Activated CD8-positive, alpha-beta T cell treated with anti-CD3 and anti-CD28 coated beads for 36 hours (primary cell): ENCODE data around the gene CDT1. TPM values are rescaled to one million over a fixed set of nuclear protein-coding genes. Genes with fewer than 3 reads are reported as not detected.

Experiments used
- ATAC-seq: fragments of 200-7000 bp; cut with Tn5 transposase; one replicate; pipeline ENCODE4 v1.10.0; 2021; ENCODE audit warnings: mild to moderate bottlenecking, moderate library complexity
- CTCF ChIA-PET: fragments of 350-600 bp; sonication (Branson Sonifier 250); formaldehyde crosslinking; loops from one replicate; lab custom pipeline; 2021; ENCODE audit warnings: antibody characterized with exemption; lab: Charles Lee
- POLR2A ChIA-PET: fragments of 350-600 bp; sonication (Branson Sonifier 250); formaldehyde crosslinking; loops from one replicate; lab custom pipeline; 2021; ENCODE audit warnings: antibody characterized with exemption; lab: Charles Lee
- DNase-seq: peaks from one replicate; pipeline ENCODE4 v3.0.0-alpha.2; 2020
- H3K27ac Mint-ChIP-seq: one replicate; pipeline ENCODE4 v1.8.0; 2021; ENCODE audit warnings: mild to moderate bottlenecking, mixed read lengths
- H3K27me3 Mint-ChIP-seq: one replicate; pipeline ENCODE4 v1.8.0; 2021; ENCODE audit warnings: mixed read lengths
- H3K36me3 Mint-ChIP-seq: one replicate; pipeline ENCODE4 v1.8.0; 2021; ENCODE audit warnings: low read depth, mixed read lengths
- H3K4me1 Mint-ChIP-seq: one replicate; pipeline ENCODE4 v1.8.0; 2021; ENCODE audit warnings: low read depth, mixed read lengths
- H3K4me3 Mint-ChIP-seq: one replicate; pipeline ENCODE4 v1.8.0; 2021; ENCODE audit warnings: mild to moderate bottlenecking, moderate library complexity, mixed read lengths
- H3K9me3 Mint-ChIP-seq: one replicate; pipeline ENCODE4 v1.8.0; 2021; ENCODE audit warnings: mixed read lengths
- intact Hi-C: fragments of 100-400 bp; cut with micrococcal nuclease; formaldehyde crosslinking; loops from one replicate; pipeline ENCODE4 v1.10.0; 2022
- total RNA-seq, 2 experiments: library from RNA; stranded (reverse); gene quantifications; one replicate each; pipeline ENCODE4 v1.2.3, GENCODE V29; 2021
- TF ChIP-seq, protein P1 (sequence below): fragments of 200-600 bp; IDR thresholded peaks from one replicate; pipeline ENCODE4 v1.8.0; 2022; ENCODE audit warnings: antibody characterized with exemption, mild to moderate bottlenecking

CDT1 gene
- total RNA-seq, 2 experiments from 2014 or later, result 180 to 182 TPM

GRCh38 chr16:88758227-88758943 is 45.2 kb upstream of the CDT1 start:
- intact Hi-C loops, result no loop called here
- ChIA-PET CTCF (interaction anchor here (1.6 to 2.1 kb wide), 2 partner anchors 12 to 15 kb away, joined by 5 to 6 read pairs; no protein-coding TSS in a partner anchor), POLR2A (interaction anchor here (1.0 to 1.2 kb wide), 2 partner anchors 51 to 335 kb away, joined by 4 read pairs; partner anchors contain the start of gene ACSF3)
- no peak for ATAC-seq
- peaks cover 2% of the 10 kb centered on the region for H3K36me3 Mint-ChIP-seq
- no peaks in the 10 kb centered on the region for H3K27me3 Mint-ChIP-seq
- no peaks in the 10 kb centered on the region for H3K9me3 Mint-ChIP-seq
- H3K4me1 Mint-ChIP-seq, result peaks cover 17% of the 10 kb centered on the region
- TF ChIP-seq, protein P1, sequence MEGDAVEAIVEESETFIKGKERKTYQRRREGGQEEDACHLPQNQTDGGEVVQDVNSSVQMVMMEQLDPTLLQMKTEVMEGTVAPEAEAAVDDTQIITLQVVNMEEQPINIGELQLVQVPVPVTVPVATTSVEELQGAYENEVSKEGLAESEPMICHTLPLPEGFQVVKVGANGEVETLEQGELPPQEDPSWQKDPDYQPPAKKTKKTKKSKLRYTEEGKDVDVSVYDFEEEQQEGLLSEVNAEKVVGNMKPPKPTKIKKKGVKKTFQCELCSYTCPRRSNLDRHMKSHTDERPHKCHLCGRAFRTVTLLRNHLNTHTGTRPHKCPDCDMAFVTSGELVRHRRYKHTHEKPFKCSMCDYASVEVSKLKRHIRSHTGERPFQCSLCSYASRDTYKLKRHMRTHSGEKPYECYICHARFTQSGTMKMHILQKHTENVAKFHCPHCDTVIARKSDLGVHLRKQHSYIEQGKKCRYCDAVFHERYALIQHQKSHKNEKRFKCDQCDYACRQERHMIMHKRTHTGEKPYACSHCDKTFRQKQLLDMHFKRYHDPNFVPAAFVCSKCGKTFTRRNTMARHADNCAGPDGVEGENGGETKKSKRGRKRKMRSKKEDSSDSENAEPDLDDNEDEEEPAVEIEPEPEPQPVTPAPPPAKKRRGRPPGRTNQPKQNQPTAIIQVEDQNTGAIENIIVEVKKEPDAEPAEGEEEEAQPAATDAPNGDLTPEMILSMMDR, result no peak
- no peak for DNase-seq
- no peak overlapping the region for H3K4me3 Mint-ChIP-seq
- H3K27ac Mint-ChIP-seq, result no peak overlapping the region

- Mint-ChIP-seq H3K27ac (no peak overlapping the region), H3K9me3 (no peaks in the 10 kb centered on the region), H3K36me3 (peaks cover 2% of the 10 kb centered on the region), H3K27me3 (no peaks in the 10 kb centered on the region), H3K4me1 (peaks cover 15% of the 10 kb centered on the region), H3K4me3 (no peak overlapping the region)
- intact Hi-C loops, result no loop called here
- TF ChIP-seq, protein P1, result no peak
- CTCF ChIA-PET, result interaction anchor here (1.6 kb wide), 1 partner anchor 13 kb away, joined by 5 read pairs; no protein-coding TSS in a partner anchor
- POLR2A ChIA-PET, result no interaction called here
- ATAC-seq, result no peak
- no peak for DNase-seq
Observed at GRCh38 chr16:88758944-88759244, 44.7 kb upstream of the CDT1 start.

DNA sequence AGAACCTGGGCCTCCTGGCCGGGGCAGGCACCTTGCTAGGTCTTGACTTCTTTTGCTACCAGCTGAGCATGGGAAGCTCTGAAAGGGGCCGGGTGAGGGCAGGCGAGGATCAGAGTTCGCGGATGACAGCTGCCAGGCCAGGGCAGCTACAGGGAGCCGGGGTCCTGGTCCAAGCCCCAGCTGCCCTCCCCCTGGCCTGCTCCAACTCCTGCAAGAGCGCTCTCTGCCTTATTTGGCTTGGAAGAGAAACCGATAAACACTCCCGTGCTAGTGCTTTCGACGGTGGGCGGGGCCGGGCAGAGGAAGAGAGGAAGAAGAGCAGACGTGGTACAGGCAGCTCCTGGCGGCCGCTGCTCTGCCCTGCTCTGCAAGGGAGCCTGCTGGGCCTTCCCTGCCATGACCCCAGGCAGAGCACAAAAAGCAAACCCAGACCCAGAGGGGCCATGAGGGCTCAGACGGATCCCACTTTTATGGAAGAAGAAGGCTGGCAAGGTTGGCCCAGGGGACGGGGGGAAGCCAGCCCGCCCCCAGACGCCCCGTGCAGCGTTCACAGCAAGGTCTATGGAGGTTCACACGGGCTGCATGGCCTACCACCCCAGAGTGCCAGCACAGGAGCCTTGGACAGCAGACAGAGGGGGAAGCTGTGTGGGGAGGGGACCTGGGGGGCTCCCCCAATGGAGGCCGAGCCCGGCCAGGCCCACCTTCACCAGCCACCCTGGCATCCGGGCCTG is 44.2 kb upstream of the CDT1 start:
- DNase-seq (peak; percentile 38), ATAC-seq (peak; percentile 50)
- POLR2A ChIA-PET, result interaction anchor here (1.0 kb wide), 1 partner anchor 12 kb away, joined by 3 read pairs; no protein-coding TSS in a partner anchor
- peaks cover 15% of the 10 kb centered on the region for H3K4me1 Mint-ChIP-seq
- peak overlapping the region; percentile 30 for H3K27ac Mint-ChIP-seq
- H3K27me3 Mint-ChIP-seq, result no peaks in the 10 kb centered on the region
- intact Hi-C loops, result no loop called here
- CTCF ChIA-PET, result interaction anchor here (1.2 to 1.6 kb wide), 2 partner anchors 13 to 22 kb away, joined by 5 to 6 read pairs; no protein-coding TSS in a partner anchor
- TF ChIP-seq, protein P1, result no peak
- H3K36me3 Mint-ChIP-seq, result peaks cover 2% of the 10 kb centered on the region
- no peaks in the 10 kb centered on the region for H3K9me3 Mint-ChIP-seq
- H3K4me3 Mint-ChIP-seq, result no peak overlapping the region

DNA sequence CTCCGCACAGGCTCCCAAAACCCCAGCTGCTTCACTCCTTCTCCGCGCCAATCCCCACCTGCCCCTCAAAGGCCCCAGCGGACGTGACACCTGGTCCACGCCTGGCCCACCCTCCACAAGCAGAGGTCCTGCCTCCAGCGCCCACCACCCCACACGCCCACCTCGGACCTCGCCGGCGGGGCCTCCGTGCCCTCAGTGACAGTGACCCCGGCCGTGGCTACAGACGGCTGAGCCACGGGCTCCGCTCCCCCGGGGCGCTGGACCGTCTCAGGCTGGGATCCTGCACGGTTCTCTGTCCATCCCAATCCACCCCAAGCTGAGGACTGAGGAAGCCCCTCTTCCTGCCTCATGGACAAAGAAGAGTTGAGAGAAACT is 43.6 kb upstream of the CDT1 start:
- TF ChIP-seq, protein P1, result no peak
- ATAC-seq (no peak), DNase-seq (no peak)
- peaks cover 15% of the 10 kb centered on the region for H3K4me1 Mint-ChIP-seq
- ChIA-PET CTCF (interaction anchor here (1.2 to 1.6 kb wide), 2 partner anchors 14 to 23 kb away, joined by 5 to 6 read pairs; no protein-coding TSS in a partner anchor), POLR2A (interaction anchor here (1.0 kb wide), 1 partner anchor 13 kb away, joined by 3 read pairs; no protein-coding TSS in a partner anchor)
- H3K27me3 Mint-ChIP-seq, result no peaks in the 10 kb centered on the region
- intact Hi-C loops, result no loop called here
- H3K27ac Mint-ChIP-seq, result no peak overlapping the region
- H3K36me3 Mint-ChIP-seq, result peaks cover 2% of the 10 kb centered on the region
- no peaks in the 10 kb centered on the region for H3K9me3 Mint-ChIP-seq
- H3K4me3 Mint-ChIP-seq, result no peak overlapping the region
